GM21723 (cell line): ENCODE data around the gene TARM1.
"Not testable (repeated sequence)": the region's sequence is repeated elsewhere in the genome, so short reads cannot be mapped to it uniquely, and the experiment has no call there.

Experiments
- ATAC-seq: cut with Tn5 transposase; IDR thresholded peaks from one replicate; pipeline ENCODE4 v1.9.1; 2021; ENCODE audit warnings: mild to moderate bottlenecking, moderate library complexity; ENCODE audit not compliant: unreplicated experiment

Gene TARM1

GRCh38 chr19:54100561-54100960 is 19.4 kb upstream of the TARM1 start, which contains the start of gene OSCAR:
Gene OSCAR, minus strand, starts transcription at chr19:54100803. Its CDS starts 11 bp downstream, at chr19:54100792.
- no peak for ATAC-seq

DNA sequence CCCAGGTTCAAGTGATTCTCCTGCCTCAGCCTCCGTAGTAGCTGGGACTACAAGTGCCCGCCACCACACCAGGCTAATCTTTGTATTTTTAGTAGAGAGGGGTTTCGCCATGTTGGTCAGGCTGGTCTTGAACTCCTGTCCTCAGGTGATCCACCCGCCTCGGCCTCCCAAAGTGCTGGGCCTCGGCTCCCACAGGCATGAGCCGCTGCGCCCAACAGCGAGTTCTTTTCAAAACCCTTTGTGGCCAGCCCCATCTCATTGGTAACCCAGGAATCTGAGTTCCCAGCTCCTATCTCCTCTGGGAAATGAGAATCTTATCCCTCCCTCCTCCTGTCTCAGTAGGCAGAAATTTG is 18.7 kb upstream of the TARM1 start:
- ATAC-seq: not testable (repeated sequence)

DNA sequence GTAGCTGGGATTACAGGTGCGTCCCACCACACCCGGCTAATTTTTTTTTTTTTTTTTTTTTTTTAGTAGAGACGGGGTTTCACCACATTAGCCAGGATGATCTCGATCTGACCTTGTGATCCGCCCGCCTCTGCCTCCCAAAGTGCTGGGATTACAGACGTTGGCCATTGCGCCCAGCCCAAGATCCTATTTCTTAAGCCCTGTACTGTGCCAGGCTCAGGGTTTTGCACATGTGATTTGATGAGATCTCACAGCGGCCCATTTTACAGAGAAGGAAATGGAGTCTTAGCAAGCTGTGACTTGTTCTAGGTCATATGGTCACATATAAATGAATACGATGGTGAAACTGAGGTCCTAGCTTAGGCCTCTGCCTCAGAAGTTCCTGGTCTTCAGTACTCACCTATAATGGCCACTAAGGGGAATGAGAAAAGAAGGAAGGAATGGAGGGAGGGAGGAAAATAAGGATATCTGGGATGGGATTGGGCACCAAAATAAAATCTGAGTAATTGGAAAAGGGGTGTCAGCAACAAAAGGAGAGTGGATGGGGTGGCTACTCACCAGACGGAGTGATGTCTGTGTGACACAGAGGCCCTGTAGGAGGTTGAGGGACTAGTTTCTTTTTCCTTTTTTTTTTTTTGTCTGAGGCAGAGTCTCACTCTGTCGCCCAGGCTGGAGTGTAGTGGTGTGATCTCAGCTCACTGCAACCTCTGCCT is 18.2 kb upstream of the TARM1 start:
- ATAC-seq: no peak

DNA sequence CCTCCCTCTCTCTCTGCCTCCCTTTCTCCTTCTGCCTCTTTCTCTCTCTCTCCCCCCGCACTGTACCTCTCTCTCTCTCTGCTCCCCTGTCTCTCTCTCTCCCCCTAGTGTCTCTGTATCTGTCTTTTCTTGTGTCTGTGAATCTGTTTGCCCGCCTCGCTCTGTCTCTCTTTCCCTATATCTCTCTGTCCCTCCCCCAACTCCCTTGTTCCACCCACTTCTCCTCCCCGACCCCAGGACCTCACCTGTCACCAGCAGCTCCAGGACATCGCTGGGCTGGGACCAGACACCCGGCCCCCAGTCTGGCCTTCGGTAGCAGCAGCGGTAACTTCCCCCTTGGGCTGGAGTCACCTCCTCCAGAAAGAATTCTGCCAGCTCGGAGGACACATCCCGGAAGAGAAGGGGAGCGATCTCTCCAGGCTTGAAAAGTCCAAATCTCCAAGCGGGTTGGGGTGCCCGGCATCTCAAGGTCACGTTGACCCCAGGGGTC is 15.5 kb upstream of the TARM1 start:
- no peak for ATAC-seq

- not testable (repeated sequence) for ATAC-seq
Measured at GRCh38 chr19:54095859-54096616, 14.9 kb upstream of the TARM1 start.

GRCh38 chr19:54095136-54095858 is 14.1 kb upstream of the TARM1 start:
- no peak for ATAC-seq

DNA sequence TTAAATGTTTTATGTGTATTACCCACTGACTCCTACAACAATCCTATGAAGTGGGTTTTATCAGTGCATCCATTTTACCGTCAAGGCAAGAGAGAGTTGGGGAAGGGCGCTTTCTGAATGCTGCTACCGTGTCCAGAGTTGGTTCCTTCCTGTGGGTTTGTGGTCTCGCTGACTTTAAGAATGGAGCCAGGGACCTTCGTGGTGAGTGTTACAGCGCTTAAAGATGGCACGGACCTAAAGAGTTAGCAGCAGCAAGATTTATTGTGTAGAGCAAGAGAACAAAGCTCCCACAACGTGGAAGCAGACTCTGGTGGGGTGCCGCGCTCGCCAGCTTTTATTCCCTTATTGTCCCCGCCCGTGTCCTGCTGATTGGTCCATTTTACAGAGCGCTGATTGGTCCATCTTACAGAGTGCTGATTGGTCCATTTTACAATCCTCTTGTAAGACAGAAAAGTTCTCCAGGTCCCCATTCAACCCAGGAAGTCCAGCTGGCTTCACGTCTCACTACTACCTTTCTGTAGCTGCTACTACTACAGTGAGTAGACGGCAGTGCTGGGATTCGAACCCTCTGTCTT is 13.3 kb upstream of the TARM1 start:
- ATAC-seq: no peak

DNA sequence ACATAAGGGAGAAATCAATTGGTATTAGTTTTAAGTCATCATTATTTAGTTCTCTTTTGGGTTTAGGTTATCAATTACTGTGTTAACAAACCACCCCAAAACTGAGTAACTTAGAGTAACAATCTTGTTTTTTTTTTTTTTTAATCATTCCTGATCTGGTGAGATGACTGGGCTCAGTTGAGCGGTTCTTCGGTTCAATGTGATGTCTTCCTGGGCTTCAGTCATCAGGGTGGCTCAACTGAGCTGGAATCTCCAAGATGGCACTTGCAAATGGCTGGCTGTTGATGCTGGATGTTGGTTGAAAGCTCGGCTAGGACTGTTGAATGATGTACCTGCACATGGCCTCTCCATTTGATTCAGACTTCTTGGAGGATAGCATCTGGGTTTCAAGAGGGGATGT is 3.2 kb upstream of the TARM1 start:
- no peak for ATAC-seq

DNA sequence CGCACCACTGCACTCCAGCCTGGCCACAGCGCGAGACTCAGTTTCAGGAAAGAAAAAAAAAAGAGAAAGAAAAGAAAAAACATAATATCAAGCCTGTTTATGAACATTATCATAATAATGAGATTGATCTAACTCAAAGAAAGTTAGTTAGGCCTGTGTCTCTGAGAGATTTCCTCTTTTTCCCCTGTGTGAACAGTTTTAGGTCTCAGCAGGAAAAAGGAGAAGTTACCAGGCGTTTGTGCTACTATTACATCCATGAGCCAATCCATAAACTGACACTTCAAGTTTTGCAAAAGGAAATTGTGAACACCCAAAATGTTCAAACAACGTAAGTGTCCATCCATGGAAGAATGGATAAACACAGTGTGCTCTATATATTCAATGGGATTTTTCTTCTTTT is 3.8 kb downstream of the TARM1 start:
- ATAC-seq: no peak

DNA sequence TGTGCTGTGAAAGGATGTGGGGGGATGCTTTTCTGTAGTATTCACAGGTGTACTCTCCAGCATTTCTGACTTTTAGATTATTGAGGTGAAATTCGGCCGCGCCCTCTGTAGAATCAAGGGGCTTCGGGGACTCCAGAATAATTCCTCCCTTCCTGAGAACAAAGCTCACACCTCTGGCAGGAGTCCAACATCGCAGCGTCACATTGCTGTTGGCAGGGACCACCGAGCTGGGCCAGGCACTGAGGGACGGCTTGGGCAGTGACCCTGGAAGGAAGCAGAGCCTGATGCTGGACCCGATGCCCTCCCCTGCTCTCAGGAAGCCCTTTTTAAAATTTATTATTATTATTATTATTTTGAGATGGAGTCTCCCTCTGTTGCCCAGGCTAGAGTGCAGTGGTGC is 6.3 kb downstream of the TARM1 start:
- ATAC-seq: no peak

DNA sequence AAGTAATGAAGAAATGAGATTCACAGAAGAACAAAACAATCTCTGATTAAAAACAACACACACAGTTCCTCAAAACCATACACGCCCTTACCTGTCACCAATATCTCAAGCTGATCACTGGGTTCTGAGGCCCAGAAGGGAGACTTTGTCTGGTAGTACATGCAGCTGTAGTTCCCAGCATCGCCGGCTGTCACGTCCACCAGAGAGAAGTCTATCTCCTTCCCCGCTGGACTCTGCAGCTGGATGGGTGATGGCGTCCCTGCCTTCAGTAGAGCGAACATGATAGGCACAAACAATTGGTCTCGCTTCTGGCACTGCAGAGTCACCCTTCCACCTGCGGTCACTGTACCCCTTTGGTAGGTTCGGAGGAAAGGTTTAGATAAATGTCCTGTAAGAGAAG is 7.3 kb downstream of the TARM1 start:
- no peak for ATAC-seq

DNA sequence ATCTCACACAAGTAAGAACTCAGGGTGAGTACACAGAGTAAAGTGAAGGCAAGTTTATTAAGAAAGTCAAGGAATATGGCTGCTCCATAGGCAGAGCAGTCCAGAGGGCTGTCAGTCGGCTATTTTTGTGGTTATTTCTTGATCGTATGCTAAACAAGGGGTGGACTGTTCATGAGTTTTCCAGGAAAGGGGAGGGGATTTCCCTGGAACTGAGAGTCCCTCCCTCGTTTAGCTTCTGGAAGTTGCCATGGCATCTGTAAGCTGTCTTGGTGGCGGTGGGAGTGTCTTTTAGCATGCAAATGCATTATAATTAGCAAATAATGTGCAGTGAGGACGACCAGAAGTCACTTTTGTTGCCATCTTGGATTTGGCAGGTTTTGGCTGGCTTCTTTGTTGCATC is 11.7 kb downstream of the TARM1 start:
- no peak for ATAC-seq

DNA sequence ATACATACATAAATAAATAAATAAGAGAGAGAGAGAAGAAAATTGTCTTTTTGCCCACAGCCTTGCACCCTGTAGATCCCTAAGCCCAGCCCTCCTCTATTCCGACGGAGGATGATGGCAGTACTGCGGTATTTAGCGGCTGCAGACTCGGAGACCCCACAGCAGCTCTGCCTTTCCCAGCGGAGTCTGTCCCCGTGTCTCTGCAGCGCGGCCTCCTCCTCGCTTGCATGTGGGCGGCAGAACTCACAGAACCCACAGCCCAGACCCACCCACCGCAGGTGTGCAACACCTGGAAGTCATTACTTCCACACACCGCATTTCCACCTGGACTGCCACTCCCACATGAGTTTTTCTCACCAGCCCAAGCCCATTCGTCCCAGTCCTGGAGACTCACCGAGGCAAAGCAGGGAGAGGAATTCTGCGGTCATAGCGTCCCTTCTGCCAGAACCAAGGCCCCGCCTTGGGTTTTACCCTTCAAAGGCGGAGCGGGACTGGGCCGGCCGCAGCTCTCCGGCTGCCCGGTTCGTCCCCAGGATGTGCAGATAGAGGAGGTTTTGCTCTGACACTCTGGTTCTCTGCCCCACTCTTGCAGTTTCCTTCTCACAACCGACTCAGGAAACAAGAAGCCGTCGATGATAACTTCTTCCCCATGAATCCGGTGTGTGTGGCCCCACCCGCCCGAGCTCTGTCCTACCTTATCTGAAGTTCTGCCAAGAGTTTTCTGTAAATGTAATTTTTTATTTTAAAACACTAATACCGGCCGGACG is 17.6 kb downstream of the TARM1 start, which contains the start of gene VSTM1:
Gene VSTM1, minus strand, starts transcription at position 548 of the 767 bp plus-strand sequence. Its CDS starts 120 bp downstream, at position 428.
- ATAC-seq: no peak

- ATAC-seq: no peak
Measured at GRCh38 chr19:54062643-54063042, 18.5 kb downstream of the TARM1 start.

DNA sequence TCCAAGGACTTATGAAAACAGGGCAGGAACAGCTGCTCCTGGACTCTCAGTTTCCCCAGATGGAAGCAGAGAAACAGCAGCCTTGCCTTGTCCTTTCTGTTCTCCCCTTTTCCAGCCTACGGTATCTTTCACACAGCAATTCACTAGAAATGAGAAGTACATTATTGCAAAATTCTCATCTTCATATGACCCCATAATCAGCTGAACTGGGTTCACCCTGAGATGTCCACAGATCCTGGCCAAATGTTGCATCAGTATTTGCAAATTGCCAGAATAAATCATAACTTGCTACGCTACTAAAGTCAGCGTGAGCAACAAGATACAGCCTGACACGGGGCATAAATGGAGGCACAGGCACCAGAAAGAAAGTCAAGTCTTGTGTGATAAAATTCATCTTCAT is 33.5 kb downstream of the TARM1 start:
- no peak for ATAC-seq

- ATAC-seq: no peak
Measured at GRCh38 chr19:54045771-54046170, 35.4 kb downstream of the TARM1 start.

- ATAC-seq: no peak
Measured at GRCh38 chr19:54042989-54043388, 38.2 kb downstream of the TARM1 start.

- no peak for ATAC-seq
Measured at GRCh38 chr19:54041969-54042606, 39.1 kb downstream of the TARM1 start.

GRCh38 chr19:54040003-54040402 is 41.2 kb downstream of the TARM1 start:
- ATAC-seq: no peak

DNA sequence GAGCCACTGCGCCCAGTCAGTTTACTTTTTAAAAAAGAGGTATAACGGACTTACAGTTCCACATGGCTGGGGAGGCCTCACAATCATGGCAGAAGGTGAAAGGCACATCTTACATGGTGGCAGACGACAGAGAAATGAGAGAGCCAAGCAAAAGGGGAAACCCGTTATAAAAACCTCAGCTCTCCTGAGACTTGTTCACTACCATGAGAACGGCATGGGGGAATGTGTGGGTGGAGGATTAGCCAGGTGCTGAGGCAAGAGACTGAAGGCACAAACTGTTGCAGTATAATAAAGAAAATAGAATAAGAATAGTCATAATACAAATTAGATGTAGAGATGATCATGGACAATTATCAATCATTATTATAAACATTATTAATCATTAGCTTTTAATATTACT is 44.6 kb downstream of the TARM1 start:
- not testable (repeated sequence) for ATAC-seq
